ENCODE measurements around the gene EID3.
"Not testable (repeated sequence)": the region's sequence is repeated elsewhere in the genome, so short reads cannot be mapped to it uniquely, and the experiment has no call there.

EID3 gene

DNA sequence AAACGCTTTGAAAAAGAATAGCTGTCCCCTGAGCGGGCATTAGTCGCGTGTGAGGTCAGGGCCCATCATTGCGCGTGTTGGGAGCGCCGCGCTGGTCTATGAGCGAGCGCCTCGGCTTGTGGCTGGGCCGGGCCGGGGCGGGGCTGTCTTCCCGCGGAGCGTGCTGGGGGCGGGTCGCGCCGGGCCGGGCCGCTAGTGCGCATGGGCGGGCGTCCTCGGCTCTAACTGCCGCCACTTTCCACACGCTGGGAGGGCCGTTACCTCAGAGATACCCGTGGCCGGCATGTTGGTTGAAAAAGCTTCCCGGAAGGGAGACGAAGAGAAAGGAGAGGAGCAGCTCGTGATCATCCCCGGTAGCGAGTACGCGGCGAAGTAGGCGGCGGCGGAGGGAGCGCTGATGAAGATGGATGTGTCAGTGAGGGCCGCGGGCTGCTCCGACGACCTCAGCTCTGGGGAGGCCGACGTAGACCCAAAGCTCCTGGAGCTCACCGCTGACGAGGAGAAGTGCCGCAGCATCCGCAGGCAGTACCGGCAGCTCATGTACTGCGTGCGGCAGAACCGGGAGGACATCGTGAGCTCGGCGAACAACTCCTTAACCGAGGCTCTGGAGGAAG, at the start of gene EID3:
Gene EID3, plus strand, starts transcription at position 202 of the 614 bp plus-strand sequence. Its CDS starts 196 bp downstream, at position 398.
- Histone ChIP-seq H3K27ac (ENCODE audit: low read length) (peak within 1 kb of the TSS; percentile 85), H3K9me3 (ENCODE audit: control insufficient read depth in 2 of 2, low read length in 2 of 2) (no peaks in the 10 kb centered on the region), H3K9ac (ENCODE audit: low read length in 2 of 2) (peak within 1 kb of the TSS; percentile 67 to 84), H3K4me3 (ENCODE audit: low read length in 2 of 2) (peak within 1 kb of the TSS; percentile 73 to 82), H3K36me3 (ENCODE audit: control insufficient read depth in 2 of 2, insufficient read depth in 2 of 2, low read length in 2 of 2) (no peaks in the 10 kb centered on the region), H3K4me1 (ENCODE audit: control insufficient read depth, insufficient read depth, low read length) (peaks cover 25% of the 10 kb centered on the region), H3K27me3 (ENCODE audit: control insufficient read depth in 1 of 2, insufficient read depth in 2 of 2, low read length in 2 of 2) (no peaks in the 10 kb centered on the region)

GRCh38 chr12:104257913-104258472, 45.5 kb upstream of the EID3 start:
- no peak overlapping the region for H3K4me3 ChIP-seq (ENCODE audit: low read length in 2 of 2)
- H3K27ac ChIP-seq (ENCODE audit: low read length), result no peak overlapping the region
- no peak overlapping the region for H3K9ac ChIP-seq (ENCODE audit: low read length in 2 of 2)
- no peaks in the 10 kb centered on the region for H3K9me3 ChIP-seq (ENCODE audit: control insufficient read depth in 2 of 2, low read length in 2 of 2)
- H3K4me1 ChIP-seq (ENCODE audit: control insufficient read depth, insufficient read depth, low read length), result no peaks in the 10 kb centered on the region
- no peaks in the 10 kb centered on the region for H3K27me3 ChIP-seq (ENCODE audit: control insufficient read depth in 1 of 2, insufficient read depth in 2 of 2, low read length in 2 of 2)
- no peaks in the 10 kb centered on the region for H3K36me3 ChIP-seq (ENCODE audit: control insufficient read depth in 2 of 2, insufficient read depth in 2 of 2, low read length in 2 of 2)

- H3K27ac ChIP-seq (ENCODE audit: low read length), result no peak overlapping the region
- no peak overlapping the region for H3K4me3 ChIP-seq (ENCODE audit: low read length in 2 of 2)
These were observed 45.0 kb upstream of the EID3 start for GRCh38 chr12:104258476-104259067.

GRCh38 chr12:104263026-104263425, 40.5 kb upstream of the EID3 start:
- Histone ChIP-seq H3K27me3 (ENCODE audit: control insufficient read depth in 1 of 2, insufficient read depth in 2 of 2, low read length in 2 of 2) (no peaks in the 10 kb centered on the region), H3K9ac (ENCODE audit: low read length in 2 of 2) (no peak overlapping the region), H3K4me3 (ENCODE audit: low read length in 2 of 2) (no peak overlapping the region), H3K27ac (ENCODE audit: low read length) (no peak overlapping the region), H3K36me3 (ENCODE audit: control insufficient read depth in 2 of 2, insufficient read depth in 2 of 2, low read length in 2 of 2) (no peaks in the 10 kb centered on the region), H3K4me1 (ENCODE audit: control insufficient read depth, insufficient read depth, low read length) (no peaks in the 10 kb centered on the region), H3K9me3 (ENCODE audit: control insufficient read depth in 2 of 2, low read length in 2 of 2) (no peaks in the 10 kb centered on the region)

More at GRCh38 chr12:104258476-104259067, 45.0 kb upstream of the EID3 start:
- Histone ChIP-seq H3K4me1 (ENCODE audit: control insufficient read depth, insufficient read depth, low read length) (no peaks in the 10 kb centered on the region), H3K9ac (ENCODE audit: low read length in 2 of 2) (no peak overlapping the region), H3K27me3 (ENCODE audit: control insufficient read depth in 1 of 2, insufficient read depth in 2 of 2, low read length in 2 of 2) (no peaks in the 10 kb centered on the region), H3K36me3 (ENCODE audit: control insufficient read depth in 2 of 2, insufficient read depth in 2 of 2, low read length in 2 of 2) (no peaks in the 10 kb centered on the region), H3K9me3 (ENCODE audit: control insufficient read depth in 2 of 2, low read length in 2 of 2) (no peaks in the 10 kb centered on the region)

DNA sequence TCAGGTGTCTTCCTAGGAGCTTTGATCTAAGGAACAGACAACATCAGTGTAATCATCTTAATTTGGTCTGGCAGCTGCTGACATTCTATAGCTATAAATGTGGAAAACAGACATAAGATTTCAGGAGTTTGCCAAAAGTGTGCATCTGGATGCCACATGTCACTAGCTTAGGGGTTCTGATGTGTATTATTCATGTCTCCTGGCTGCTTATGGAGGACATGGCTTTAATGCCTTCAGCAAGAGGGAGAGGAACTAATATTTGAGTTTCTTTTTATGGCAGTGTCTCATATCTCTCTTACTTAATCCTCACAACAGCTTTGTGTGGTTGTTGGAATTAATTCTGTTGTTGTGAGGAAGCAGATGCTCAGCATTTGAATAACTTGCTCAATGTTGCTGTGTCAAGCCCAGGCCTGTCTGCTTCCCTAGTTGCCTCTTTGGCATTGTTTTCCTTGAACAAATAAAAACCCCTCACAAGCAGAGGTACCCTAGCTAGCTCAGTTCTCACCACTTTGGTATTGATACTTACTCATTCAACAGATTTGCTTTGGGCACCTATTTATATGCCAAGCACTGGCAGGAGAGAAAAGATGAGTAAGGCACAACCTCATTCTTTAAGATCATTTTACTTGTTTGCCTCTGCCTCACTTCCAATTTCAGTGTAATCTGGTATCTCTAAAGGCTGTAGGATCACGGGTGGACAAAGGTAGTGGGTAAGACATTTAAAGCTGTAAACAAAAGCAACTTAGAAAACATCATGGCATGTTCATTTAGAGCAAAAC, 39.8 kb upstream of the EID3 start:
- Histone ChIP-seq H3K4me1 (ENCODE audit: control insufficient read depth, insufficient read depth, low read length) (no peaks in the 10 kb centered on the region), H3K27me3 (ENCODE audit: control insufficient read depth in 1 of 2, insufficient read depth in 2 of 2, low read length in 2 of 2) (no peaks in the 10 kb centered on the region), H3K4me3 (ENCODE audit: low read length in 2 of 2) (no peak overlapping the region), H3K27ac (ENCODE audit: low read length) (no peak overlapping the region), H3K36me3 (ENCODE audit: control insufficient read depth in 2 of 2, insufficient read depth in 2 of 2, low read length in 2 of 2) (no peaks in the 10 kb centered on the region), H3K9ac (ENCODE audit: low read length in 2 of 2) (no peak overlapping the region), H3K9me3 (ENCODE audit: control insufficient read depth in 2 of 2, low read length in 2 of 2) (no peaks in the 10 kb centered on the region)

- H3K27ac ChIP-seq (ENCODE audit: low read length); H3K36me3 ChIP-seq (ENCODE audit: control insufficient read depth in 2 of 2, insufficient read depth in 2 of 2, low read length in 2 of 2); H3K9me3 ChIP-seq (ENCODE audit: control insufficient read depth in 2 of 2, low read length in 2 of 2); H3K4me3 ChIP-seq (ENCODE audit: low read length in 2 of 2); H3K9ac ChIP-seq (ENCODE audit: low read length in 2 of 2); H3K27me3 ChIP-seq (ENCODE audit: control insufficient read depth in 1 of 2, insufficient read depth in 2 of 2, low read length in 2 of 2); H3K4me1 ChIP-seq (ENCODE audit: control insufficient read depth, insufficient read depth, low read length): not testable (repeated sequence)
These were observed 38.1 kb upstream of the EID3 start for GRCh38 chr12:104265436-104265835.

- no peaks in the 10 kb centered on the region for H3K27me3 ChIP-seq (ENCODE audit: control insufficient read depth in 1 of 2, insufficient read depth in 2 of 2, low read length in 2 of 2)
- no peaks in the 10 kb centered on the region for H3K4me1 ChIP-seq (ENCODE audit: control insufficient read depth, insufficient read depth, low read length)
- H3K9me3 ChIP-seq (ENCODE audit: control insufficient read depth in 2 of 2, low read length in 2 of 2), result no peaks in the 10 kb centered on the region
- no peak overlapping the region for H3K27ac ChIP-seq (ENCODE audit: low read length)
- H3K9ac ChIP-seq (ENCODE audit: low read length in 2 of 2), result no peak overlapping the region
- H3K36me3 ChIP-seq (ENCODE audit: control insufficient read depth in 2 of 2, insufficient read depth in 2 of 2, low read length in 2 of 2), result no peaks in the 10 kb centered on the region
- H3K4me3 ChIP-seq (ENCODE audit: low read length in 2 of 2), result no peak overlapping the region
These were observed 30.6 kb upstream of the EID3 start for GRCh38 chr12:104272938-104273337.

DNA sequence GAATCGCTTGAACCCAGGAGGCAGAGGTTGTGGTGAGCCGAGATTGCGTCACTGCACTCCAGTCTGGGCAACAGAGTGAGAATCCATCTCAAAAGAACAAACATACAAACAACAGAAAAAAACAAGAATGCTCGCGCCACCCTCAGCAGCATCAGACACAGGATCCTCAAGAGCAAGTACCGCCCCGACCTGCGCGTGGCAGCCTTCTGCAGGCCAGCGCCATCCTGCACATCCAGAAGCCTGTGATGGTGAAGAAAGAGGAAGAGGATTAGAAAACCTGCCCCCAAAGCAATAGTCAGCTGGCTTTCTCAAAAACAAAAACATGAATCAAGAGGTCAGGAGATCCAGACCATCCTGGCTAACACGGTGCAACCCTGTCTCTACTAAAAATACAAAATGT, 30.0 kb upstream of the EID3 start:
- H3K9ac ChIP-seq (ENCODE audit: low read length in 2 of 2), result no peak overlapping the region
- H3K4me3 ChIP-seq (ENCODE audit: low read length in 2 of 2), result no peak overlapping the region
- H3K4me1 ChIP-seq (ENCODE audit: control insufficient read depth, insufficient read depth, low read length), result no peaks in the 10 kb centered on the region
- no peak overlapping the region for H3K27ac ChIP-seq (ENCODE audit: low read length)
- H3K9me3 ChIP-seq (ENCODE audit: control insufficient read depth in 2 of 2, low read length in 2 of 2), result no peaks in the 10 kb centered on the region
- no peaks in the 10 kb centered on the region for H3K27me3 ChIP-seq (ENCODE audit: control insufficient read depth in 1 of 2, insufficient read depth in 2 of 2, low read length in 2 of 2)
- H3K36me3 ChIP-seq (ENCODE audit: control insufficient read depth in 2 of 2, insufficient read depth in 2 of 2, low read length in 2 of 2), result no peaks in the 10 kb centered on the region

- Histone ChIP-seq H3K4me3 (ENCODE audit: low read length in 2 of 2) (no peak overlapping the region), H3K36me3 (ENCODE audit: control insufficient read depth in 2 of 2, insufficient read depth in 2 of 2, low read length in 2 of 2) (no peaks in the 10 kb centered on the region), H3K9ac (ENCODE audit: low read length in 2 of 2) (no peak overlapping the region), H3K27ac (ENCODE audit: low read length) (no peak overlapping the region), H3K4me1 (ENCODE audit: control insufficient read depth, insufficient read depth, low read length) (no peaks in the 10 kb centered on the region), H3K27me3 (ENCODE audit: control insufficient read depth in 1 of 2, insufficient read depth in 2 of 2, low read length in 2 of 2) (no peaks in the 10 kb centered on the region), H3K9me3 (ENCODE audit: control insufficient read depth in 2 of 2, low read length in 2 of 2) (no peaks in the 10 kb centered on the region)
These were observed 28.7 kb upstream of the EID3 start for GRCh38 chr12:104274811-104275210.

DNA sequence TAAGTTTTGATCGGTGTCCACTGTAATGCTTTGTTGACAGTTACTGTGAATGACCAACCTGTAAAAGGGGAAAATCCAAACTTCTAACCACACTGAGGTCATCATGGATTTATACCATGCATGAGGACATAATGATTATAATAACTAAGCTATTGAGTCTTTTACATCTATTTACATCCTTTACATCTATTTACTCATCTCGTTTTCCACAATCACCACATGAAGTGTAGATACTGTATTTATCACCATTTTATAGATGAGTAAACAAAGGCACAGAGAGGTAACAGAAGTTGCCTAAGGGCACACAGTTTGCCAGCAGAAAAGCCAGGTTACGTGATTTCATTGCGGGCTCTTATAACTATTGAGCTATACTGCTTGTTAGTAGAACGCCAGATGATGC, 27.9 kb upstream of the EID3 start:
- no peaks in the 10 kb centered on the region for H3K9me3 ChIP-seq (ENCODE audit: control insufficient read depth in 2 of 2, low read length in 2 of 2)
- no peaks in the 10 kb centered on the region for H3K36me3 ChIP-seq (ENCODE audit: control insufficient read depth in 2 of 2, insufficient read depth in 2 of 2, low read length in 2 of 2)
- peaks cover 3% of the 10 kb centered on the region for H3K4me1 ChIP-seq (ENCODE audit: control insufficient read depth, insufficient read depth, low read length)
- no peak overlapping the region for H3K27ac ChIP-seq (ENCODE audit: low read length)
- H3K4me3 ChIP-seq (ENCODE audit: low read length in 2 of 2), result peak overlapping the region; percentile 58 to 64
- no peaks in the 10 kb centered on the region for H3K27me3 ChIP-seq (ENCODE audit: control insufficient read depth in 1 of 2, insufficient read depth in 2 of 2, low read length in 2 of 2)
- peak overlapping the region in 1 of 2 donors; percentile 57 for H3K9ac ChIP-seq (ENCODE audit: low read length in 2 of 2)

Measured in stomach smooth muscle (tissue), 2 donors.